ENCODE data around the gene EPHB3.

DNA sequence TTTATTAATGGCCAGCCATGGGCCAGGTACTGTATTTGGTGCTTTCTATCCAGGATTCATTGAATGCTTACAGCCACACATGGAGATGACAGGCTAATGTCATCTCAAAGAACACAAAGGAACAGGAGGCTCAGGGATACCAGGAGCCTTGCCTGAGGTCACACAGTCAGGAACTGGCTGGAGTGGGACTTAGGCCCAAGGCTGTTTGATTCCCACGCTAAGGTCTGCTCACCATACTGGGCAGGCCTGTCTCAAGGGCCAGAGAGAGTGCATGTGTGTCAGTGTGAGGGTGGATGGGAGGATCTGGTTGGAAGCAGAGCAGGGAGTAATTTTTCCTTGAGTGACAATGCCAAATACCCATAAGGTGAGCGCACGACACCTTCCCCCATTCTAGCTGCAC, 37.6 kb downstream of the EPHB3 start:
- TF ChIP-seq GATA2 (IDR thresholded peaks at IDR 0.05; ENCODE audit: low read depth, low read length) (no peak), GATA3 (IDR thresholded peaks at IDR 0.05; ENCODE audit: low read depth, low read length) (no peak)
